ENCODE measurements around the gene SORBS2. TPM values are rescaled to one million over a fixed set of nuclear protein-coding genes. Genes with fewer than 3 reads are reported as not detected.

Gene SORBS2
- total and polyA plus RNA-seq, 2 of the 4 experiments (the other 2 are of a cell fraction): 0.18 TPM; not detected in 1

DNA sequence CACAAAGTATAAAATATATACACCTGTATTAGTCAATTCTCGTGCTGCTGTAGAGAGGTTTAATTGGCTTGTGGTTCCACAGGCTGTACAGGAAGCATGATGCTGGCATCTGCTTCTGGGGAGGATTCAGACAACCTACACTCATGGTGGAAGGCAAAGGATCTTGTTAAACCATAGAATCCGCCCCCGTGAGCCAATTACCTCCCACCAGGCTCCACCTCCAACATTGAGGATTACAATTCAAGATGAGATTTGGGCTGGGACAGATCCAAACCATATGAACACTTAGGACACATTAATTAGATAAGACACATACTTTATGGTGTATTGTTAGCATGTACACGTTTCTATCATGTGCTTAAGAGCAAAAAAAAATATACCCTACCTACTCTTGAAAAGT lies 22.1 kb upstream of the SORBS2 start:
- H4K91ac ChIP-seq (ENCODE audit: insufficient read depth, low read depth, low read length): no peak overlapping the region
- H3K27me3 ChIP-seq (ENCODE audit: control insufficient read depth, insufficient read depth, low read length): no peaks in the 10 kb centered on the region; the same call in 1 of the 2 replicates
- H2BK20ac ChIP-seq (ENCODE audit: low read depth, low read length): no peak overlapping the region
- no peak overlapping the region for H3K18ac ChIP-seq (ENCODE audit: low read depth, low read length)
- intact Hi-C loops (cut with micrococcal nuclease): no loop called here
- no peak for TF ChIP-seq BHLHE40 (IDR thresholded peaks at IDR 0.05; ENCODE audit: low read depth, low read length)
- TF ChIP-seq NFE2L2 (IDR thresholded peaks at IDR 0.05; ENCODE audit: low read depth, low read length): no peak
- TF ChIP-seq SMC3 (IDR thresholded peaks at IDR 0.05; ENCODE audit: low read depth, low read length): no peak
- TF ChIP-seq, protein P1, sequence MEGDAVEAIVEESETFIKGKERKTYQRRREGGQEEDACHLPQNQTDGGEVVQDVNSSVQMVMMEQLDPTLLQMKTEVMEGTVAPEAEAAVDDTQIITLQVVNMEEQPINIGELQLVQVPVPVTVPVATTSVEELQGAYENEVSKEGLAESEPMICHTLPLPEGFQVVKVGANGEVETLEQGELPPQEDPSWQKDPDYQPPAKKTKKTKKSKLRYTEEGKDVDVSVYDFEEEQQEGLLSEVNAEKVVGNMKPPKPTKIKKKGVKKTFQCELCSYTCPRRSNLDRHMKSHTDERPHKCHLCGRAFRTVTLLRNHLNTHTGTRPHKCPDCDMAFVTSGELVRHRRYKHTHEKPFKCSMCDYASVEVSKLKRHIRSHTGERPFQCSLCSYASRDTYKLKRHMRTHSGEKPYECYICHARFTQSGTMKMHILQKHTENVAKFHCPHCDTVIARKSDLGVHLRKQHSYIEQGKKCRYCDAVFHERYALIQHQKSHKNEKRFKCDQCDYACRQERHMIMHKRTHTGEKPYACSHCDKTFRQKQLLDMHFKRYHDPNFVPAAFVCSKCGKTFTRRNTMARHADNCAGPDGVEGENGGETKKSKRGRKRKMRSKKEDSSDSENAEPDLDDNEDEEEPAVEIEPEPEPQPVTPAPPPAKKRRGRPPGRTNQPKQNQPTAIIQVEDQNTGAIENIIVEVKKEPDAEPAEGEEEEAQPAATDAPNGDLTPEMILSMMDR (conservative IDR thresholded peaks at IDR 0.05; ENCODE audit: low read depth, low read length): no peak
- no peak for TF ChIP-seq MAFK (IDR thresholded peaks at IDR 0.05; ENCODE audit: low read depth, low read length)
- no peak for TF ChIP-seq CHD1 (IDR thresholded peaks at IDR 0.05; ENCODE audit: low read depth, low read length)
- TF ChIP-seq RFX5 (IDR thresholded peaks at IDR 0.05; ENCODE audit: low read depth, low read length): no peak
- no peak for TF ChIP-seq RAD21 (IDR thresholded peaks at IDR 0.05; ENCODE audit: low read length)
- TF ChIP-seq CEBPB (IDR thresholded peaks at IDR 0.05; ENCODE audit: low read depth, low read length): no peak
- TF ChIP-seq ELK1 (IDR thresholded peaks at IDR 0.05; ENCODE audit: borderline replicate concordance, low read depth, low read length): no peak
- TF ChIP-seq USF2 (IDR thresholded peaks at IDR 0.05; ENCODE audit: low read depth, low read length): no peak
- TF ChIP-seq FOS (IDR thresholded peaks at IDR 0.05; ENCODE audit: low read depth, low read length): no peak
- no peak for TF ChIP-seq MAZ (IDR thresholded peaks at IDR 0.05; ENCODE audit: borderline replicate concordance, low read depth, low read length)
- no peak for TF ChIP-seq POLR2A (IDR thresholded peaks at IDR 0.05; ENCODE audit: low read depth, low read length)
- TF ChIP-seq MXI1 (IDR thresholded peaks at IDR 0.05; ENCODE audit: borderline replicate concordance, low read depth, low read length): no peak
- TF ChIP-seq RCOR1 (IDR thresholded peaks at IDR 0.05; ENCODE audit: insufficient replicate concordance, low read length): no peak
- DNase-seq (no peak), ATAC-seq (ENCODE audit: low read depth) (no peak)
- H3K14ac ChIP-seq (replicated peaks; ENCODE audit: low read depth, low read length): no peak overlapping the region
- H3K4ac ChIP-seq (ENCODE audit: low read depth, low read length): no peak overlapping the region
- H3K23ac ChIP-seq (ENCODE audit: low read depth, low read length): no peak overlapping the region
- no peak overlapping the region for H2BK5ac ChIP-seq (ENCODE audit: low read depth, low read length, poor library complexity, severe bottlenecking)
- no peak overlapping the region for H4K8ac ChIP-seq (ENCODE audit: low read depth in 2 of 2, low read length in 2 of 2)
- no peaks in the 10 kb centered on the region for H4K20me1 ChIP-seq (ENCODE audit: insufficient read depth, low read length)
- no peak overlapping the region for H2BK15ac ChIP-seq (ENCODE audit: low read depth, low read length)
- no peak overlapping the region for H2AK5ac ChIP-seq (ENCODE audit: low read depth, low read length)
- no peak overlapping the region for H3K9ac ChIP-seq (ENCODE audit: low read depth, low read length)
- in situ Hi-C loops (cut with MboI; ENCODE audit: low sequenced_read_pairs): no loop called here
- H3K9me1 ChIP-seq (ENCODE audit: insufficient read depth, low read length): peaks cover 7% of the 10 kb centered on the region
- BruUV-seq (replicated peaks): no TSS peak
- no peak overlapping the region for H3K4me3 ChIP-seq (ENCODE audit: insufficient read depth, low read depth, low read length)
- H4K5ac ChIP-seq (ENCODE audit: low read depth, low read length): no peak overlapping the region
- ChIA-PET POLR2A (ENCODE audit: unreplicated experiment) (no interaction called here), CTCF (no interaction called here)
- H3K79me1 ChIP-seq (ENCODE audit: low read depth in 1 of 2, low read length in 2 of 2): no peaks in the 10 kb centered on the region
- no peak overlapping the region for H3K4me2 ChIP-seq (ENCODE audit: low read depth, low read length)
- dilution Hi-C loops (cut with HindIII; ENCODE audit: low sequenced_read_pairs, unreplicated experiment): no loop called here
- no peak overlapping the region for H2AFZ ChIP-seq (replicated peaks; ENCODE audit: low read length, poor library complexity)
- WGBS, 2 experiments (ENCODE audit: extremely low coverage in 2 of 2, insufficient read length in 1 of 2): no CpG with 5 or more reads among the region's 4 CpGs
- H2AK9ac ChIP-seq (replicated peaks; ENCODE audit: low read depth, low read length, poor library complexity): no peak overlapping the region
- H3K36me3 ChIP-seq (ENCODE audit: control insufficient read depth, insufficient read depth, low read length): no peaks in the 10 kb centered on the region
- no peak overlapping the region for H3K56ac ChIP-seq (ENCODE audit: extremely low read depth, insufficient read depth, low read length)
- no peaks in the 10 kb centered on the region for H3K9me3 ChIP-seq (ENCODE audit: control insufficient read depth, insufficient read depth, low read length)
- H3K4me1 ChIP-seq (ENCODE audit: control insufficient read depth, insufficient read depth, low read length): peaks cover 11% of the 10 kb centered on the region
- no peak overlapping the region for H3K27ac ChIP-seq (ENCODE audit: insufficient read depth, low read length)
- no peak overlapping the region for H2BK120ac ChIP-seq (ENCODE audit: low read depth, low read length)

Measured in IMR-90 (cell line).